Measurements from ENCODE around the gene SLCO3A1. TPM values are rescaled to one million over a fixed set of nuclear protein-coding genes. Genes with fewer than 3 reads are reported as not detected.

The SLCO3A1 gene
- total and polyA plus RNA-seq, 4 donors = 1.6 to 3.6 (median 2.4) TPM

DNA sequence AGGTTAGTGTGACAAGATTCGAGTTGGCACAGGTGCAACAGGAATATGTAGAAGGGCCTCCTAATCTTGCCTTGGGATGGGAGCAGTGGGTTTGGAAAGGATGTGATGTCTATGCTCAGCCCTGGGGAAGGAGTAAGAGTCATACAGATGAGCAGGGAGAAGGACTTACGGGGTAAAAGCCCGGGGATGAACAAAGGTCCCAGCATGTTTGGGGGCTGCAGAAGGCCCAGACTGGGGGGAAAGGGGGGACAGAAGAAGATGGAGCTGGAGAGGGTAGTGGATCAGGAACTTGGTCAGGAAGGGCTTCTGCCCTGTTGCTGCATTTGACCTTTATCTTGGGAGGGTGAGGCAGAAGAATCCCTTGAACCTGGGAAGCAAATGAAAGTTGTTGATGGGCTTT, 300.1 kb downstream of the SLCO3A1 start:
- Histone ChIP-seq H3K9ac (ENCODE audit: low read depth in 1 of 2, low read length in 2 of 2) (no peak overlapping the region), H3K4me1 (ENCODE audit: control insufficient read depth in 4 of 4, insufficient read depth in 4 of 4, low read length in 3 of 4) (no peaks in the 10 kb centered on the region), H3K9me3 (ENCODE audit: control insufficient read depth in 4 of 4, low read length in 3 of 4) (no peaks in the 10 kb centered on the region), H3K4me3 (ENCODE audit: low read depth in 1 of 3, low read length in 3 of 3) (no peak overlapping the region), H3K36me3 (ENCODE audit: control insufficient read depth in 4 of 4, insufficient read depth in 3 of 4, low read depth in 1 of 4, low read length in 3 of 4) (no peaks in the 10 kb centered on the region), H3K27me3 (ENCODE audit: control insufficient read depth in 4 of 4, insufficient read depth in 4 of 4, low read length in 3 of 4) (no peaks in the 10 kb centered on the region), H3K27ac (ENCODE audit: low read depth in 1 of 2, low read length in 2 of 2) (no peak overlapping the region)
- TF ChIP-seq, protein P1, sequence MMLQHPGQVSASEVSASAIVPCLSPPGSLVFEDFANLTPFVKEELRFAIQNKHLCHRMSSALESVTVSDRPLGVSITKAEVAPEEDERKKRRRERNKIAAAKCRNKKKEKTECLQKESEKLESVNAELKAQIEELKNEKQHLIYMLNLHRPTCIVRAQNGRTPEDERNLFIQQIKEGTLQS (IDR thresholded peaks at IDR 0.05) = no peak
- TF ChIP-seq, protein P2, sequence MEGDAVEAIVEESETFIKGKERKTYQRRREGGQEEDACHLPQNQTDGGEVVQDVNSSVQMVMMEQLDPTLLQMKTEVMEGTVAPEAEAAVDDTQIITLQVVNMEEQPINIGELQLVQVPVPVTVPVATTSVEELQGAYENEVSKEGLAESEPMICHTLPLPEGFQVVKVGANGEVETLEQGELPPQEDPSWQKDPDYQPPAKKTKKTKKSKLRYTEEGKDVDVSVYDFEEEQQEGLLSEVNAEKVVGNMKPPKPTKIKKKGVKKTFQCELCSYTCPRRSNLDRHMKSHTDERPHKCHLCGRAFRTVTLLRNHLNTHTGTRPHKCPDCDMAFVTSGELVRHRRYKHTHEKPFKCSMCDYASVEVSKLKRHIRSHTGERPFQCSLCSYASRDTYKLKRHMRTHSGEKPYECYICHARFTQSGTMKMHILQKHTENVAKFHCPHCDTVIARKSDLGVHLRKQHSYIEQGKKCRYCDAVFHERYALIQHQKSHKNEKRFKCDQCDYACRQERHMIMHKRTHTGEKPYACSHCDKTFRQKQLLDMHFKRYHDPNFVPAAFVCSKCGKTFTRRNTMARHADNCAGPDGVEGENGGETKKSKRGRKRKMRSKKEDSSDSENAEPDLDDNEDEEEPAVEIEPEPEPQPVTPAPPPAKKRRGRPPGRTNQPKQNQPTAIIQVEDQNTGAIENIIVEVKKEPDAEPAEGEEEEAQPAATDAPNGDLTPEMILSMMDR (IDR thresholded peaks at IDR 0.05; ENCODE audit: low read depth, low read length, missing input control) = no peak
- TF ChIP-seq TAF1 (conservative IDR thresholded peaks at IDR 0.05) = no peak
- TF ChIP-seq, protein P3, sequence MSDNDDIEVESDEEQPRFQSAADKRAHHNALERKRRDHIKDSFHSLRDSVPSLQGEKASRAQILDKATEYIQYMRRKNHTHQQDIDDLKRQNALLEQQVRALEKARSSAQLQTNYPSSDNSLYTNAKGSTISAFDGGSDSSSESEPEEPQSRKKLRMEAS (IDR thresholded peaks at IDR 0.05) = no peak
- TF ChIP-seq SP1 (IDR thresholded peaks at IDR 0.05) = no peak
- TF ChIP-seq, protein P4, sequence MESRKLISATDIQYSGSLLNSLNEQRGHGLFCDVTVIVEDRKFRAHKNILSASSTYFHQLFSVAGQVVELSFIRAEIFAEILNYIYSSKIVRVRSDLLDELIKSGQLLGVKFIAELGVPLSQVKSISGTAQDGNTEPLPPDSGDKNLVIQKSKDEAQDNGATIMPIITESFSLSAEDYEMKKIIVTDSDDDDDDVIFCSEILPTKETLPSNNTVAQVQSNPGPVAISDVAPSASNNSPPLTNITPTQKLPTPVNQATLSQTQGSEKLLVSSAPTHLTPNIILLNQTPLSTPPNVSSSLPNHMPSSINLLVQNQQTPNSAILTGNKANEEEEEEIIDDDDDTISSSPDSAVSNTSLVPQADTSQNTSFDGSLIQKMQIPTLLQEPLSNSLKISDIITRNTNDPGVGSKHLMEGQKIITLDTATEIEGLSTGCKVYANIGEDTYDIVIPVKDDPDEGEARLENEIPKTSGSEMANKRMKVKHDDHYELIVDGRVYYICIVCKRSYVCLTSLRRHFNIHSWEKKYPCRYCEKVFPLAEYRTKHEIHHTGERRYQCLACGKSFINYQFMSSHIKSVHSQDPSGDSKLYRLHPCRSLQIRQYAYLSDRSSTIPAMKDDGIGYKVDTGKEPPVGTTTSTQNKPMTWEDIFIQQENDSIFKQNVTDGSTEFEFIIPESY (IDR thresholded peaks at IDR 0.05) = no peak
- TF ChIP-seq EGR1 (IDR thresholded peaks at IDR 0.05; ENCODE audit: low read depth in 2 of 2) = no peak
- no peak for TF ChIP-seq HNF4G (IDR thresholded peaks at IDR 0.05)
- no peak for TF ChIP-seq JUND (IDR thresholded peaks at IDR 0.05)
- no peak for TF ChIP-seq YY1 (IDR thresholded peaks at IDR 0.05)
- TF ChIP-seq FOXA2 (IDR thresholded peaks at IDR 0.05) = no peak
- no peak for TF ChIP-seq FOXA1 (IDR thresholded peaks at IDR 0.05)
- no peak for TF ChIP-seq HNF4A (conservative IDR thresholded peaks at IDR 0.05)
- TF ChIP-seq RAD21 (IDR thresholded peaks at IDR 0.05) = no peak
- no peak for TF ChIP-seq NR2F2 (IDR thresholded peaks at IDR 0.05)
- no peak for TF ChIP-seq GABPA (IDR thresholded peaks at IDR 0.05 in 1 of 2, conservative IDR thresholded peaks at IDR 0.05 in 1 of 2)
- no peak for DNase-seq (ENCODE audit: low spot score)
- WGBS = 92% methylated on average over 3 of the region's 3 CpGs

DNA sequence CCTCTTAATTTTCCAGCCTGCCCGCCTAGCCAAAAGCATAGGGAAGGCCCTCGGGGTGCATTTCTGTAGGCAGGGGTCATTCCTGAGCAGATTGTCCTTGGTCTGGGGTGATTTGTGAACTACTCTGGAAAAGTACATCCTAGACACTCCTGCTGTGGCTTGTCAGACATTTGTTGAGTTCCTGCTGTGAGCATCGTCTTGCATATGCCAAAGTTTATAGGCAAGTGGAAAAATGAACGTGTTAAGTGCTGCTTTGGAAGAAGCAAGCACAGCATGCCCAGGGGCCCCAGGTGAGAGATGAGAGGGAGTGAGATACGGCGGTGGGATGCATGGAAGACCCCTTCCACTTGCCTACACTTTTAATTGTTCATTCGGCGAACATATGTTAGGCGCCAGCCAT, 302.4 kb downstream of the SLCO3A1 start:
- no peak for TF ChIP-seq YY1 (IDR thresholded peaks at IDR 0.05)
- TF ChIP-seq RAD21 (IDR thresholded peaks at IDR 0.05) = no peak
- TF ChIP-seq, protein P3 (IDR thresholded peaks at IDR 0.05) = no peak
- TF ChIP-seq HNF4G (IDR thresholded peaks at IDR 0.05) = no peak
- TF ChIP-seq HNF4A (conservative IDR thresholded peaks at IDR 0.05) = no peak
- TF ChIP-seq RXRA (IDR thresholded peaks at IDR 0.05) = no peak
- TF ChIP-seq FOXA2 (IDR thresholded peaks at IDR 0.05) = no peak
- TF ChIP-seq, protein P1 (IDR thresholded peaks at IDR 0.05) = no peak
- TF ChIP-seq, protein P2 (IDR thresholded peaks at IDR 0.05; ENCODE audit: low read depth, low read length, missing input control) = no peak
- no peak for TF ChIP-seq JUND (IDR thresholded peaks at IDR 0.05)
- TF ChIP-seq, protein P4 (IDR thresholded peaks at IDR 0.05) = no peak
- no peak for TF ChIP-seq NR2F2 (IDR thresholded peaks at IDR 0.05)
- TF ChIP-seq FOXA1 (IDR thresholded peaks at IDR 0.05) = no peak
- no peak for TF ChIP-seq EGR1 (IDR thresholded peaks at IDR 0.05; ENCODE audit: low read depth in 2 of 2)
- TF ChIP-seq SP1 (IDR thresholded peaks at IDR 0.05) = no peak
- TF ChIP-seq, protein P5, sequence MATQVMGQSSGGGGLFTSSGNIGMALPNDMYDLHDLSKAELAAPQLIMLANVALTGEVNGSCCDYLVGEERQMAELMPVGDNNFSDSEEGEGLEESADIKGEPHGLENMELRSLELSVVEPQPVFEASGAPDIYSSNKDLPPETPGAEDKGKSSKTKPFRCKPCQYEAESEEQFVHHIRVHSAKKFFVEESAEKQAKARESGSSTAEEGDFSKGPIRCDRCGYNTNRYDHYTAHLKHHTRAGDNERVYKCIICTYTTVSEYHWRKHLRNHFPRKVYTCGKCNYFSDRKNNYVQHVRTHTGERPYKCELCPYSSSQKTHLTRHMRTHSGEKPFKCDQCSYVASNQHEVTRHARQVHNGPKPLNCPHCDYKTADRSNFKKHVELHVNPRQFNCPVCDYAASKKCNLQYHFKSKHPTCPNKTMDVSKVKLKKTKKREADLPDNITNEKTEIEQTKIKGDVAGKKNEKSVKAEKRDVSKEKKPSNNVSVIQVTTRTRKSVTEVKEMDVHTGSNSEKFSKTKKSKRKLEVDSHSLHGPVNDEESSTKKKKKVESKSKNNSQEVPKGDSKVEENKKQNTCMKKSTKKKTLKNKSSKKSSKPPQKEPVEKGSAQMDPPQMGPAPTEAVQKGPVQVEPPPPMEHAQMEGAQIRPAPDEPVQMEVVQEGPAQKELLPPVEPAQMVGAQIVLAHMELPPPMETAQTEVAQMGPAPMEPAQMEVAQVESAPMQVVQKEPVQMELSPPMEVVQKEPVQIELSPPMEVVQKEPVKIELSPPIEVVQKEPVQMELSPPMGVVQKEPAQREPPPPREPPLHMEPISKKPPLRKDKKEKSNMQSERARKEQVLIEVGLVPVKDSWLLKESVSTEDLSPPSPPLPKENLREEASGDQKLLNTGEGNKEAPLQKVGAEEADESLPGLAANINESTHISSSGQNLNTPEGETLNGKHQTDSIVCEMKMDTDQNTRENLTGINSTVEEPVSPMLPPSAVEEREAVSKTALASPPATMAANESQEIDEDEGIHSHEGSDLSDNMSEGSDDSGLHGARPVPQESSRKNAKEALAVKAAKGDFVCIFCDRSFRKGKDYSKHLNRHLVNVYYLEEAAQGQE (IDR thresholded peaks at IDR 0.05) = no peak
- H3K36me3 ChIP-seq (ENCODE audit: control insufficient read depth in 4 of 4, insufficient read depth in 3 of 4, low read depth in 1 of 4, low read length in 3 of 4) = no peaks in the 10 kb centered on the region
- 96% methylated on average over 9 of the region's 9 CpGs for WGBS

More for the DNA sequence above, 302.4 kb downstream of the SLCO3A1 start:
- no peak overlapping the region for H3K4me3 ChIP-seq (ENCODE audit: low read depth in 1 of 3, low read length in 3 of 3)
- H3K27ac ChIP-seq (ENCODE audit: low read depth in 1 of 2, low read length in 2 of 2) = no peak overlapping the region
- no peak overlapping the region for H3K9ac ChIP-seq (ENCODE audit: low read depth in 1 of 2, low read length in 2 of 2)
- H3K27me3 ChIP-seq (ENCODE audit: control insufficient read depth in 4 of 4, insufficient read depth in 4 of 4, low read length in 3 of 4) = no peaks in the 10 kb centered on the region
- no peaks in the 10 kb centered on the region for H3K4me1 ChIP-seq (ENCODE audit: control insufficient read depth in 4 of 4, insufficient read depth in 4 of 4, low read length in 3 of 4)
- DNase-seq (ENCODE audit: low spot score) = no peak
- no peaks in the 10 kb centered on the region for H3K9me3 ChIP-seq (ENCODE audit: control insufficient read depth in 4 of 4, low read length in 3 of 4)
